Endodermal cell (in vitro differentiated cells): ENCODE data around the gene ARID1A. TPM values are rescaled to one million over a fixed set of nuclear protein-coding genes. Genes with fewer than 3 reads are reported as not detected.
A peak's percentile ranks its signal among the peaks of the same experiment; 100 is the strongest.

ENCODE experiments used
- DNase-seq: peaks from one replicate; pipeline ENCODE4 v3.0.0-alpha.2; 2017
- H3K27ac ChIP-seq: 2 replicates; pipeline ENCODE4 v1.5.1; 2013; ENCODE audit warnings: mild to moderate bottlenecking, low read depth, low read length, moderate library complexity
- H3K27me3 ChIP-seq: 2 replicates; pipeline ENCODE4 v1.6.1; 2013; ENCODE audit warnings: mild to moderate bottlenecking, low read length, moderate library complexity; ENCODE audit not compliant: insufficient read depth, control insufficient read depth, poor library complexity, severe bottlenecking
- H3K36me3 ChIP-seq: 2 replicates; pipeline ENCODE4 v1.7.0; 2013; ENCODE audit warnings: mild to moderate bottlenecking, low read length, moderate library complexity; ENCODE audit not compliant: control insufficient read depth, insufficient read depth
- H3K4me1 ChIP-seq: one replicate; pipeline ENCODE4 v1.7.0; 2013; ENCODE audit warnings: low read length; ENCODE audit not compliant: control insufficient read depth, insufficient read depth
- H3K4me3 ChIP-seq: 2 replicates; pipeline ENCODE4 v1.5.1; 2013; ENCODE audit warnings: mild to moderate bottlenecking, low read length, moderate library complexity
- H3K9ac ChIP-seq: 2 replicates; pipeline ENCODE4 v1.6.1; 2013; ENCODE audit warnings: mild to moderate bottlenecking, low read length, moderate library complexity; ENCODE audit not compliant: poor library complexity, severe bottlenecking; ENCODE audit errors: extremely low read depth
- H3K9me3 ChIP-seq: 2 replicates; pipeline ENCODE4 v1.6.1; 2013; ENCODE audit warnings: mild to moderate bottlenecking, low read length, moderate library complexity; ENCODE audit not compliant: control insufficient read depth
- H3K27ac Mint-ChIP-seq: 2 replicates; pipeline ENCODE4 v1.8.0; 2020; ENCODE audit warnings: mixed read lengths
- H3K27me3 Mint-ChIP-seq: 2 replicates; pipeline ENCODE4 v1.8.0; 2021; ENCODE audit warnings: mild to moderate bottlenecking, mixed read lengths; ENCODE audit not compliant: insufficient read depth
- H3K36me3 Mint-ChIP-seq: 2 replicates; pipeline ENCODE4 v1.8.0; 2020; ENCODE audit warnings: low read depth, mixed read lengths
- H3K4me1 Mint-ChIP-seq: 2 replicates; pipeline ENCODE4 v1.8.0; 2020; ENCODE audit warnings: mixed read lengths
- H3K4me3 Mint-ChIP-seq: 2 replicates; pipeline ENCODE4 v1.8.0; 2020; ENCODE audit warnings: mild to moderate bottlenecking, moderate library complexity, mixed read lengths
- H3K9me3 Mint-ChIP-seq: 2 replicates; pipeline ENCODE4 v1.8.0; 2020; ENCODE audit warnings: mild to moderate bottlenecking, mixed read lengths
- WGBS, 2 experiments: methylation state at CpG; one replicate each; pipeline versions ENCODE4 v1.1.5 to v1.1.7; 2013; ENCODE audit warnings: missing lambda C conversion rate in 2 of 2, mixed read lengths in 1 of 2; ENCODE audit not compliant: insufficient coverage in 1 of 2, insufficient read length in 1 of 2; 5-methylcytosine and 5-hydroxymethylcytosine counted together
- total RNA-seq, 2 donors: library from RNA; stranded (reverse); fragmentation: NEBNext Ultra II Directional in 1 of 2; extraction: Animal tissue kit (Norgen Biotek cat#: 25700) in 1 of 2; gene quantifications; 2 replicates in 1 of 2; 3 replicates in 1 of 2; pipeline ENCODE4 v1.2.1, GENCODE V29; 2021
- TF ChIP-seq, protein P1 (sequence below): fragments of 200-600 bp; sonication (generic); conservative IDR thresholded peaks from 2 replicates; pipeline ENCODE4 v1.5.0; 2021; ENCODE audit warnings: antibody characterized with exemption, mild to moderate bottlenecking

The ARID1A gene
- total RNA-seq, 2 donors from 2014 or later: 118 to 128 TPM

DNA sequence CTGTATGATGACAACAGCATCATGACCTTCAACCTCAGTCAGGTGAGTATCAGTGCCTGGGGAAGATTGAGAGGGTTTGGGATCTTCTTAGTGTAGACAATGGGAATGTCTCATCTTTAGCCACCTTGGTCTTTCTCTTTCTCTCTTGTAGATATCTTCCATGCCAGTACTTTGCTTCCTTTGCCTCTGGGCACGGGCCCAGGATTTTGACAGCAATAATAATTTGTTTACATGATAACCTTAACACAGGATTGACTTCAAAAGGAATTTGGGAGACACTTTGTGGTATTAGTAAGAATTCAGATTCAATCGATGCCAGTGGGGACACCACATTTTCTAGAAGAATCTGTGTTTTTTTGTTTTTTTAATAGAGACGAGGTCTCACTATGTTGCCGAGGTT is 79.9 kb downstream of the ARID1A start:
- H3K4me1 ChIP-seq: no peaks in the 10 kb centered on the region
- peaks cover 97% of the 10 kb centered on the region for H3K36me3 ChIP-seq
- no peaks in the 10 kb centered on the region for H3K27me3 Mint-ChIP-seq
- H3K4me1 Mint-ChIP-seq: no peaks in the 10 kb centered on the region
- H3K9me3 Mint-ChIP-seq: no peaks in the 10 kb centered on the region
- H3K27me3 ChIP-seq: no peaks in the 10 kb centered on the region
- H3K27ac ChIP-seq: no peak overlapping the region
- no peak overlapping the region for H3K27ac Mint-ChIP-seq
- no peaks in the 10 kb centered on the region for H3K9me3 ChIP-seq
- no peak for DNase-seq
- peaks cover 93% of the 10 kb centered on the region for H3K36me3 Mint-ChIP-seq
- H3K4me3 ChIP-seq: no peak overlapping the region
- 98 to 100% methylated on average over 3 to 4 of the region's 4 CpGs for WGBS, 2 experiments
- TF ChIP-seq, protein P1, sequence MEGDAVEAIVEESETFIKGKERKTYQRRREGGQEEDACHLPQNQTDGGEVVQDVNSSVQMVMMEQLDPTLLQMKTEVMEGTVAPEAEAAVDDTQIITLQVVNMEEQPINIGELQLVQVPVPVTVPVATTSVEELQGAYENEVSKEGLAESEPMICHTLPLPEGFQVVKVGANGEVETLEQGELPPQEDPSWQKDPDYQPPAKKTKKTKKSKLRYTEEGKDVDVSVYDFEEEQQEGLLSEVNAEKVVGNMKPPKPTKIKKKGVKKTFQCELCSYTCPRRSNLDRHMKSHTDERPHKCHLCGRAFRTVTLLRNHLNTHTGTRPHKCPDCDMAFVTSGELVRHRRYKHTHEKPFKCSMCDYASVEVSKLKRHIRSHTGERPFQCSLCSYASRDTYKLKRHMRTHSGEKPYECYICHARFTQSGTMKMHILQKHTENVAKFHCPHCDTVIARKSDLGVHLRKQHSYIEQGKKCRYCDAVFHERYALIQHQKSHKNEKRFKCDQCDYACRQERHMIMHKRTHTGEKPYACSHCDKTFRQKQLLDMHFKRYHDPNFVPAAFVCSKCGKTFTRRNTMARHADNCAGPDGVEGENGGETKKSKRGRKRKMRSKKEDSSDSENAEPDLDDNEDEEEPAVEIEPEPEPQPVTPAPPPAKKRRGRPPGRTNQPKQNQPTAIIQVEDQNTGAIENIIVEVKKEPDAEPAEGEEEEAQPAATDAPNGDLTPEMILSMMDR: no peak
- no peak overlapping the region for H3K9ac ChIP-seq
- no peak overlapping the region for H3K4me3 Mint-ChIP-seq

DNA sequence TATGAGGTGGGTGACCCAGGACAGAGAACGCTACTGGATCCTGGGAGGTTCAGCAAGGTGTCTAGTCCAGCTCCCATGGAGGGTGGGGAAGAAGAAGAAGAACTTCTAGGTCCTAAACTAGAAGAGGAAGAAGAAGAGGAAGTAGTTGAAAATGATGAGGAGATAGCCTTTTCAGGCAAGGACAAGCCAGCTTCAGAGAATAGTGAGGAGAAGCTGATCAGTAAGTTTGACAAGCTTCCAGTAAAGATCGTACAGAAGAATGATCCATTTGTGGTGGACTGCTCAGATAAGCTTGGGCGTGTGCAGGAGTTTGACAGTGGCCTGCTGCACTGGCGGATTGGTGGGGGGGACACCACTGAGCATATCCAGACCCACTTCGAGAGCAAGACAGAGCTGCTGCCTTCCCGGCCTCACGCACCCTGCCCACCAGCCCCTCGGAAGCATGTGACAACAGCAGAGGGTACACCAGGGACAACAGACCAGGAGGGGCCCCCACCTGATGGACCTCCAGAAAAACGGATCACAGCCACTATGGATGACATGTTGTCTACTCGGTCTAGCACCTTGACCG is 83.4 kb downstream of the ARID1A start:
- Mint-ChIP-seq H3K4me3 (no peak overlapping the region), H3K4me1 (peaks cover 23% of the 10 kb centered on the region), H3K27me3 (no peaks in the 10 kb centered on the region), H3K9me3 (no peaks in the 10 kb centered on the region), H3K27ac (peak overlapping the region; percentile 36), H3K36me3 (peaks cover 76% of the 10 kb centered on the region)
- Histone ChIP-seq H3K4me1 (peaks cover 8% of the 10 kb centered on the region), H3K4me3 (no peak overlapping the region), H3K9ac (no peak overlapping the region), H3K36me3 (peaks cover 92% of the 10 kb centered on the region), H3K27ac (no peak overlapping the region), H3K9me3 (no peaks in the 10 kb centered on the region), H3K27me3 (no peaks in the 10 kb centered on the region)
- no peak for DNase-seq
- TF ChIP-seq, protein P1: no peak
- WGBS, 2 experiments: 96% methylated on average over 11 of the region's 11 CpGs

DNA sequence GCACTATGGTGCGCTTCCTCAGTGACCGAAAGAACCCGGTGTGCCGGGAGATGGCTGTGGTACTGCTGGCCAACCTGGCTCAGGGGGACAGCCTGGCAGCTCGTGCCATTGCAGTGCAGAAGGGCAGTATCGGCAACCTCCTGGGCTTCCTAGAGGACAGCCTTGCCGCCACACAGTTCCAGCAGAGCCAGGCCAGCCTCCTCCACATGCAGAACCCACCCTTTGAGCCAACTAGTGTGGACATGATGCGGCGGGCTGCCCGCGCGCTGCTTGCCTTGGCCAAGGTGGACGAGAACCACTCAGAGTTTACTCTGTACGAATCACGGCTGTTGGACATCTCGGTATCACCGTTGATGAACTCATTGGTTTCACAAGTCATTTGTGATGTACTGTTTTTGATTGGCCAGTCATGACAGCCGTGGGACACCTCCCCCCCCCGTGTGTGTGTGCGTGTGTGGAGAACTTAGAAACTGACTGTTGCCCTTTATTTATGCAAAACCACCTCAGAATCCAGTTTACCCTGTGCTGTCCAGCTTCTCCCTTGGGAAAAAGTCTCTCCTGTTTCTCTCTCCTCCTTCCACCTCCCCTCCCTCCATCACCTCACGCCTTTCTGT is 84.6 kb downstream of the ARID1A start:
- DNase-seq: no peak
- no peak overlapping the region for H3K9ac ChIP-seq
- H3K9me3 ChIP-seq: no peaks in the 10 kb centered on the region
- Mint-ChIP-seq H3K27ac (no peak overlapping the region), H3K36me3 (peaks cover 64% of the 10 kb centered on the region), H3K9me3 (no peaks in the 10 kb centered on the region), H3K4me1 (peaks cover 28% of the 10 kb centered on the region), H3K27me3 (no peaks in the 10 kb centered on the region), H3K4me3 (no peak overlapping the region)
- TF ChIP-seq, protein P1: no peak
- H3K27me3 ChIP-seq: no peaks in the 10 kb centered on the region
- H3K4me1 ChIP-seq: peaks cover 10% of the 10 kb centered on the region
- no peak overlapping the region for H3K4me3 ChIP-seq
- 94 to 96% methylated on average over 19 to 21 of the region's 21 CpGs for WGBS, 2 experiments
- H3K27ac ChIP-seq: no peak overlapping the region
- H3K36me3 ChIP-seq: peaks cover 80% of the 10 kb centered on the region
